Measurements from ENCODE around the gene FAM171A2. TPM values are rescaled to one million over a fixed set of nuclear protein-coding genes. Genes with fewer than 3 reads are reported as not detected.

The FAM171A2 gene
- total and polyA plus RNA-seq, 5 donors = 1.9 to 4.0 (median 3.0) TPM

GRCh38 chr17:44318077-44318892 is 45.4 kb downstream of the FAM171A2 start:
- intact Hi-C loops (cut with DNase I) = no loop called here
- Histone ChIP-seq H3K4me1 (ENCODE audit: control insufficient read depth, insufficient read depth, low read length) (no peaks in the 10 kb centered on the region), H3K4me3 (ENCODE audit: low read length) (no peak overlapping the region), H3K27ac (ENCODE audit: low read length) (no peak overlapping the region), H3K9me3 (ENCODE audit: control insufficient read depth, low read length) (no peaks in the 10 kb centered on the region), H3K27me3 (ENCODE audit: control insufficient read depth, insufficient read depth) (no peaks in the 10 kb centered on the region)
- ATAC-seq (peak in 1 of 2 donors; percentile 6), DNase-seq (peak in 1 of 3 donors; percentile 42)
- WGBS = 77% methylated on average over 15 of the region's 15 CpGs

- Histone ChIP-seq H3K4me1 (ENCODE audit: control insufficient read depth, insufficient read depth, low read length) (no peaks in the 10 kb centered on the region), H3K4me3 (ENCODE audit: low read length) (no peak overlapping the region), H3K27me3 (ENCODE audit: control insufficient read depth, insufficient read depth) (no peaks in the 10 kb centered on the region), H3K27ac (ENCODE audit: low read length) (no peak overlapping the region), H3K9me3 (ENCODE audit: control insufficient read depth, low read length) (no peaks in the 10 kb centered on the region)
- intact Hi-C loops (cut with DNase I) = no loop called here
- DNase-seq (peak in 1 of 3 donors; percentile 7), ATAC-seq (no peak)
- 80% methylated on average over 6 of the region's 6 CpGs for WGBS
Observed at GRCh38 chr17:44317545-44317944, 46.1 kb downstream of the FAM171A2 start.

GRCh38 chr17:44315760-44316731 is 47.6 kb downstream of the FAM171A2 start:
- Histone ChIP-seq H3K4me3 (ENCODE audit: low read length) (no peak overlapping the region), H3K27ac (ENCODE audit: low read length) (no peak overlapping the region), H3K9me3 (ENCODE audit: control insufficient read depth, low read length) (no peaks in the 10 kb centered on the region), H3K27me3 (ENCODE audit: control insufficient read depth, insufficient read depth) (no peaks in the 10 kb centered on the region), H3K4me1 (ENCODE audit: control insufficient read depth, insufficient read depth, low read length) (no peaks in the 10 kb centered on the region)
- DNase-seq (peak in 1 of 3 donors; percentile 52), ATAC-seq (no peak)
- 7% methylated on average over 38 of the region's 38 CpGs for WGBS
- intact Hi-C loops (cut with DNase I) = no loop called here

- no peak overlapping the region for H3K27ac ChIP-seq (ENCODE audit: low read length)
- H3K4me3 ChIP-seq (ENCODE audit: low read length) = peak overlapping the region; percentile 37
- ATAC-seq = no peak
- H3K27me3 ChIP-seq (ENCODE audit: control insufficient read depth, insufficient read depth) = no peaks in the 10 kb centered on the region
- H3K9me3 ChIP-seq (ENCODE audit: control insufficient read depth, low read length) = no peaks in the 10 kb centered on the region
- H3K4me1 ChIP-seq (ENCODE audit: control insufficient read depth, insufficient read depth, low read length) = no peaks in the 10 kb centered on the region
- WGBS = 1% methylated on average over 81 of the region's 81 CpGs
- intact Hi-C loops (cut with DNase I) = no loop called here
- no peak for DNase-seq
Observed at GRCh38 chr17:44314869-44315661, 48.6 kb downstream of the FAM171A2 start.

- no peak for DNase-seq
- ATAC-seq = no peak
- WGBS = 31% methylated on average over 11 of the region's 11 CpGs
- no peaks in the 10 kb centered on the region for H3K4me1 ChIP-seq (ENCODE audit: control insufficient read depth, insufficient read depth, low read length)
- no peaks in the 10 kb centered on the region for H3K9me3 ChIP-seq (ENCODE audit: control insufficient read depth, low read length)
- H3K4me3 ChIP-seq (ENCODE audit: low read length) = no peak overlapping the region
- no peaks in the 10 kb centered on the region for H3K27me3 ChIP-seq (ENCODE audit: control insufficient read depth, insufficient read depth)
- no peak overlapping the region for H3K27ac ChIP-seq (ENCODE audit: low read length)
- intact Hi-C loops (cut with DNase I) = no loop called here
Observed at GRCh38 chr17:44314524-44314868, 49.2 kb downstream of the FAM171A2 start.

GRCh38 chr17:44314031-44314430 is 49.6 kb downstream of the FAM171A2 start:
- 76% methylated on average over 7 of the region's 7 CpGs for WGBS
- DNase-seq (no peak), ATAC-seq (no peak)
- H3K4me3 ChIP-seq (ENCODE audit: low read length) = no peak overlapping the region
- intact Hi-C loops (cut with DNase I) = no loop called here
- H3K27ac ChIP-seq (ENCODE audit: low read length) = no peak overlapping the region
- H3K9me3 ChIP-seq (ENCODE audit: control insufficient read depth, low read length) = no peaks in the 10 kb centered on the region
- no peaks in the 10 kb centered on the region for H3K4me1 ChIP-seq (ENCODE audit: control insufficient read depth, insufficient read depth, low read length)
- no peaks in the 10 kb centered on the region for H3K27me3 ChIP-seq (ENCODE audit: control insufficient read depth, insufficient read depth)

GRCh38 chr17:44312396-44313104 is 51.1 kb downstream of the FAM171A2 start:
- no peaks in the 10 kb centered on the region for H3K9me3 ChIP-seq (ENCODE audit: control insufficient read depth, low read length)
- no peak overlapping the region for H3K27ac ChIP-seq (ENCODE audit: low read length)
- no peak for ATAC-seq
- intact Hi-C loops (cut with DNase I) = no loop called here
- no peak for DNase-seq
- no peaks in the 10 kb centered on the region for H3K27me3 ChIP-seq (ENCODE audit: control insufficient read depth, insufficient read depth)
- WGBS = 66% methylated on average over 16 of the region's 17 CpGs
- H3K4me3 ChIP-seq (ENCODE audit: low read length) = no peak overlapping the region
- H3K4me1 ChIP-seq (ENCODE audit: control insufficient read depth, insufficient read depth, low read length) = no peaks in the 10 kb centered on the region

- no peaks in the 10 kb centered on the region for H3K27me3 ChIP-seq (ENCODE audit: control insufficient read depth, insufficient read depth)
- H3K9me3 ChIP-seq (ENCODE audit: control insufficient read depth, low read length) = no peaks in the 10 kb centered on the region
- no peak overlapping the region for H3K4me3 ChIP-seq (ENCODE audit: low read length)
- 73% methylated on average over 5 of the region's 5 CpGs for WGBS
- H3K4me1 ChIP-seq (ENCODE audit: control insufficient read depth, insufficient read depth, low read length) = no peaks in the 10 kb centered on the region
- H3K27ac ChIP-seq (ENCODE audit: low read length) = no peak overlapping the region
- DNase-seq = no peak
- intact Hi-C loops (cut with DNase I) = no loop called here
- ATAC-seq = no peak
Observed at GRCh38 chr17:44311562-44312181, 52.0 kb downstream of the FAM171A2 start.

GRCh38 chr17:44310609-44311376 is 52.9 kb downstream of the FAM171A2 start:
- DNase-seq = no peak
- no peak for ATAC-seq
- intact Hi-C loops (cut with DNase I) = no loop called here
- no peak overlapping the region for H3K27ac ChIP-seq (ENCODE audit: low read length)
- H3K9me3 ChIP-seq (ENCODE audit: control insufficient read depth, low read length) = no peaks in the 10 kb centered on the region
- WGBS = 68% methylated on average over 10 of the region's 10 CpGs
- no peak overlapping the region for H3K4me3 ChIP-seq (ENCODE audit: low read length)
- no peaks in the 10 kb centered on the region for H3K27me3 ChIP-seq (ENCODE audit: control insufficient read depth, insufficient read depth)
- no peaks in the 10 kb centered on the region for H3K4me1 ChIP-seq (ENCODE audit: control insufficient read depth, insufficient read depth, low read length)

Data from right cardiac atrium (tissue), 5 donors.